Neural cell (in vitro differentiated cells): ENCODE data around the gene GPR62. TPM values are rescaled to one million over a fixed set of nuclear protein-coding genes. Genes with fewer than 3 reads are reported as not detected.

Experiments
- H2AFZ ChIP-seq: fragments of 200-600, 300-800 bp; sonication (generic), shearing (Covaris generic); 2 replicates; pipeline ENCODE4 v1.6.0; 2014; ENCODE audit warnings: low read depth, mild to moderate bottlenecking, antibody characterized with exemption, low read length, moderate library complexity
- H3F3A ChIP-seq: fragments of 200-600 bp; shearing (Covaris generic); 2 replicates; pipeline ENCODE4 v1.6.1; 2016; ENCODE audit warnings: mild to moderate bottlenecking, moderate library complexity, mixed read lengths, antibody characterized with exemption, low read length; ENCODE audit not compliant: insufficient read depth, poor library complexity, severe bottlenecking
- H3K27ac ChIP-seq: fragments of 200-600, 300-800 bp; sonication (generic), shearing (Covaris generic); 2 replicates; pipeline ENCODE4 v1.5.1; 2014; ENCODE audit warnings: mild to moderate bottlenecking, low read length, moderate library complexity
- H3K27me3 ChIP-seq: fragments of 300-800, 200-600 bp; sonication (generic), shearing (Covaris generic); 2 replicates; pipeline ENCODE4 v1.6.0; 2014; ENCODE audit warnings: mild to moderate bottlenecking, low read depth, low read length, moderate library complexity; ENCODE audit not compliant: insufficient read depth
- H3K36me3 ChIP-seq: fragments of 300-800, 200-600 bp; sonication (generic), shearing (Covaris generic); 2 replicates; pipeline ENCODE4 v1.5.1; 2014; ENCODE audit warnings: mild to moderate bottlenecking, antibody characterized with exemption, low read length, moderate library complexity; ENCODE audit not compliant: insufficient read depth
- H3K4me2 ChIP-seq: fragments of 300-800, 200-600 bp; sonication (generic), shearing (Covaris generic); 2 replicates; pipeline ENCODE4 v1.6.0; 2014; ENCODE audit warnings: mild to moderate bottlenecking, low read length
- H3K4me3 ChIP-seq: fragments of 300-800, 200-600 bp; sonication (generic), shearing (Covaris generic); 2 replicates; pipeline ENCODE4 v1.5.1; 2014; ENCODE audit warnings: mild to moderate bottlenecking, low read length, moderate library complexity
- H3K79me2 ChIP-seq: fragments of 200-600 bp; shearing (Covaris generic); replicated peaks from 2 replicates; pipeline ENCODE4 v1.6.0; 2014; ENCODE audit warnings: mild to moderate bottlenecking, low read length, moderate library complexity; ENCODE audit not compliant: insufficient read depth
- H3K9ac ChIP-seq: fragments of 300-800, 200-600 bp; sonication (generic), shearing (Covaris generic); 2 replicates; pipeline ENCODE4 v1.6.1; 2016; ENCODE audit warnings: mild to moderate bottlenecking, low read length, mixed read lengths
- H3K9me2 ChIP-seq: fragments of 200-600 bp; shearing (Covaris generic); 2 replicates; pipeline ENCODE4 v1.6.1; 2016; ENCODE audit warnings: mild to moderate bottlenecking, low read length, mixed read lengths; ENCODE audit not compliant: insufficient read depth
- H3K9me3 ChIP-seq: fragments of 200-600, 300-800 bp; sonication (generic), shearing (Covaris generic); 2 replicates; pipeline ENCODE4 v1.6.1; 2016; ENCODE audit warnings: mild to moderate bottlenecking, mixed run types, low read length, moderate library complexity, mixed read lengths
- H4K20me1 ChIP-seq: fragments of 200-600 bp; shearing (Covaris generic); 2 replicates; pipeline ENCODE4 v1.6.1; 2016; ENCODE audit warnings: mild to moderate bottlenecking, mixed run types; ENCODE audit not compliant: insufficient read depth
- CTCF ChIP-seq: fragments of 450-650 bp; IDR thresholded peaks from 2 replicates; pipeline ENCODE4 v1.5.1; 2014; ENCODE audit warnings: antibody characterized with exemption, mild to moderate bottlenecking, moderate library complexity; ENCODE audit not compliant: poor library complexity, severe bottlenecking
- EP300 ChIP-seq: fragments of 450-650 bp; conservative IDR thresholded peaks from 2 replicates; pipeline ENCODE4 v1.6.1; 2014; ENCODE audit warnings: antibody characterized with exemption, mild to moderate bottlenecking, moderate library complexity; ENCODE audit not compliant: poor library complexity, severe bottlenecking
- EZH2 ChIP-seq: fragments of 200-600, 300-800 bp; shearing (Covaris generic), sonication (generic); IDR thresholded peaks from 2 replicates; pipeline ENCODE4 v1.6.1; 2014; ENCODE audit warnings: antibody characterized with exemption, low read length, borderline replicate concordance, mild to moderate bottlenecking; ENCODE audit not compliant: insufficient read depth, poor library complexity, severe bottlenecking
- MXI1 ChIP-seq: fragments of 450-650 bp; conservative IDR thresholded peaks from 2 replicates; pipeline ENCODE4 v1.6.1; 2014; ENCODE audit warnings: antibody characterized with exemption, mild to moderate bottlenecking; ENCODE audit not compliant: poor library complexity, severe bottlenecking
- POLR2AphosphoS5 ChIP-seq: IDR thresholded peaks from 2 replicates; pipeline ENCODE4 v1.6.1; 2012
- RAD21 ChIP-seq: fragments of 450-650 bp; conservative IDR thresholded peaks from 2 replicates; pipeline ENCODE4 v1.6.1; 2014; ENCODE audit warnings: antibody characterized with exemption, mild to moderate bottlenecking, moderate library complexity
- SMC3 ChIP-seq: fragments of 450-650 bp; conservative IDR thresholded peaks from 2 replicates; pipeline ENCODE4 v1.6.1; 2014; ENCODE audit warnings: antibody characterized with exemption, mild to moderate bottlenecking, moderate library complexity; ENCODE audit not compliant: poor library complexity
- TAF1 ChIP-seq: IDR thresholded peaks from 2 replicates; pipeline ENCODE4 v1.6.1; 2012; ENCODE audit warnings: low read depth
- polyA plus RNA-seq: library from polyadenylated mRNA; depleted of rRNA; stranded (reverse); fragments of >200 nt; gene quantifications from 2 replicates; pipeline ENCODE4 v1.2.3, GENCODE V29; 2014
- TF ChIP-seq, protein P1 (sequence below): IDR thresholded peaks from 2 replicates; pipeline ENCODE4 v1.6.1; 2012; ENCODE audit warnings: borderline replicate concordance

GPR62 gene
- polyA plus RNA-seq, 1 donor from 2014 or later: not detected

- Histone ChIP-seq H3K27ac (no peak overlapping the region), H3K79me2 (no peaks in the 10 kb centered on the region), H2AFZ (no peak overlapping the region), H3K4me3 (no peak overlapping the region), H3K9ac (no peak overlapping the region), H3K9me3 (no peaks in the 10 kb centered on the region), H3K9me2 (no peaks in the 10 kb centered on the region), H3K27me3 (no peaks in the 10 kb centered on the region), H4K20me1 (no peaks in the 10 kb centered on the region), H3K4me2 (no peak overlapping the region), H3F3A (no peaks in the 10 kb centered on the region), H3K36me3 (no peaks in the 10 kb centered on the region)
- TF ChIP-seq EP300 (no peak), SMC3 (no peak), CTCF (no peak), MXI1 (no peak), RAD21 (no peak), TAF1 (no peak), EZH2 (no peak), POLR2AphosphoS5 (no peak)
- TF ChIP-seq, protein P1, sequence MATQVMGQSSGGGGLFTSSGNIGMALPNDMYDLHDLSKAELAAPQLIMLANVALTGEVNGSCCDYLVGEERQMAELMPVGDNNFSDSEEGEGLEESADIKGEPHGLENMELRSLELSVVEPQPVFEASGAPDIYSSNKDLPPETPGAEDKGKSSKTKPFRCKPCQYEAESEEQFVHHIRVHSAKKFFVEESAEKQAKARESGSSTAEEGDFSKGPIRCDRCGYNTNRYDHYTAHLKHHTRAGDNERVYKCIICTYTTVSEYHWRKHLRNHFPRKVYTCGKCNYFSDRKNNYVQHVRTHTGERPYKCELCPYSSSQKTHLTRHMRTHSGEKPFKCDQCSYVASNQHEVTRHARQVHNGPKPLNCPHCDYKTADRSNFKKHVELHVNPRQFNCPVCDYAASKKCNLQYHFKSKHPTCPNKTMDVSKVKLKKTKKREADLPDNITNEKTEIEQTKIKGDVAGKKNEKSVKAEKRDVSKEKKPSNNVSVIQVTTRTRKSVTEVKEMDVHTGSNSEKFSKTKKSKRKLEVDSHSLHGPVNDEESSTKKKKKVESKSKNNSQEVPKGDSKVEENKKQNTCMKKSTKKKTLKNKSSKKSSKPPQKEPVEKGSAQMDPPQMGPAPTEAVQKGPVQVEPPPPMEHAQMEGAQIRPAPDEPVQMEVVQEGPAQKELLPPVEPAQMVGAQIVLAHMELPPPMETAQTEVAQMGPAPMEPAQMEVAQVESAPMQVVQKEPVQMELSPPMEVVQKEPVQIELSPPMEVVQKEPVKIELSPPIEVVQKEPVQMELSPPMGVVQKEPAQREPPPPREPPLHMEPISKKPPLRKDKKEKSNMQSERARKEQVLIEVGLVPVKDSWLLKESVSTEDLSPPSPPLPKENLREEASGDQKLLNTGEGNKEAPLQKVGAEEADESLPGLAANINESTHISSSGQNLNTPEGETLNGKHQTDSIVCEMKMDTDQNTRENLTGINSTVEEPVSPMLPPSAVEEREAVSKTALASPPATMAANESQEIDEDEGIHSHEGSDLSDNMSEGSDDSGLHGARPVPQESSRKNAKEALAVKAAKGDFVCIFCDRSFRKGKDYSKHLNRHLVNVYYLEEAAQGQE: no peak
Measured at GRCh38 chr3:51946796-51947195, 8.4 kb upstream of the GPR62 start.

DNA sequence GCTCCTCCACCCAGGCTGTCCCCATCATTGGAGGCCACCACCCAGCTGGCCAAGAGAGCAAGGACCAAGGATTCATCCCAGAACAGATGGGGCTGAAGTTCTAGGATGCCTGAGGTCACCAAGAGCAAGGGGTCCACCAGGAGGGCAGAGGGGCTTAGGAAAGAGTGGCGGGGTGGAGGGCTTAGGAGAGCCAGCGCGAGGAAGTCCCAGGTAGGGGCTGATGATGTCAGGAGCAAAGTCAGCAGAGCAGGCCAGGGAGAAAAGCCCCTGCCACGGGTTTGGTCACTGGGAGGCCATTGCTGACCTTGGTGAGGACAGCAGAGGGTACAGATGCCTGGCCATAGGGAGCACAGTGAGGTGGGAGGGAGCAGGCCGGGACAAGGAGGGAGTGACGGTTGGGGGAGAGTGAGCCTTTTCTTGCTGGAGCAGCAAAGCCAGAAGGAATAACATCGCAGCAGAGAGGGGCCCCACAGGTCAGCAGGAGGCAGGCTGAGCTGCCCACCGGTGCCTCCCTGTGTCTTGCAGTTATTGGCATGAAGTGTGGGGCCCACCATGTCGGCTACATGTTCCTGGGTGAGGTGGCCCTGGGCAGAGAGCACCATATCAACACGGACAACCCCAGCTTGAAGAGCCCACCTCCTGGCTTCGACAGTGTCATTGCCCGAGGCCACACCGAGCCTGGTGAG lies 7.8 kb upstream of the GPR62 start:
- Histone ChIP-seq H3K27me3 (no peaks in the 10 kb centered on the region), H3K9me2 (no peaks in the 10 kb centered on the region), H3K27ac (no peak overlapping the region), H3K4me3 (no peak overlapping the region), H3K79me2 (no peaks in the 10 kb centered on the region), H3K9ac (no peak overlapping the region), H3K36me3 (no peaks in the 10 kb centered on the region), H4K20me1 (no peaks in the 10 kb centered on the region), H3F3A (no peaks in the 10 kb centered on the region), H2AFZ (no peak overlapping the region), H3K4me2 (no peak overlapping the region), H3K9me3 (no peaks in the 10 kb centered on the region)
- TF ChIP-seq MXI1: no peak
- no peak for TF ChIP-seq RAD21
- TF ChIP-seq SMC3: no peak
- TF ChIP-seq EZH2: no peak
